ENCODE measurements around the gene IL12A.

IL12A gene

DNA sequence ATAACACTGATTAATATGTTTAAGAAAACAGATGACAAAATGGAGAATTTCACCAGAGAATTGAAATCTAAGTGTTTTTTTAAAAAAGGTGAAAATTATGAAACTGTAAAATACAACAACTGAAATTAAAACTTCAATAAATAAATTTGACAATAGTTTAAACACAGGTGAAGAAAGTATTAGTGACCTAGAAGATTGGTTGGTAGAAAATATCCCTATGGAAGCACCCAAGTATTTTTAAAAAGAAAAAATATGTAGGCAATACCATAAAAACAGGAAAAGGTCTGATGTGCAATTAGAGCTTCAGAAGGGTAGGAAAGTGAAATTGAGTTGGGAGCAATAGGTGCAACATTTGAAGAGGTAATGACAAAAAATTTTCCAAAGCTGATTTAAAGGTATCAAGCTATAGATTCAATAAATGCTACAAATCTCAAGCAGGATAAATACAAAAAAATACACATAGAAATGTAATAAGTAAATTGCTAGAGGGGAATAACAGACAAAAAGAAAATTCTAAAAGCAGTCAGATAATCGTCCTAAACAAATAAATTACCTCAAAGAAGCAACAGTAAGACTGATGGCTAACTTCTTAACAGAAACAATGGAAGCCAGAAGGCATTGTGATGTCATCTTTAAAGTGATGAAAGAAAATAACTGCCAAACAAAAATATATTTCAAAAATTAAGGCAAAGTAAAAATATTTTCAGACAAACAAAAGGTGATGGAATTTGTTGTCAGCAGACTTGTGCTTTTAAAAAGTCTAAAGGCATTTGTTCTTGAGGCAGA, 9.5 kb upstream of the IL12A start:
- TF ChIP-seq, protein P1, sequence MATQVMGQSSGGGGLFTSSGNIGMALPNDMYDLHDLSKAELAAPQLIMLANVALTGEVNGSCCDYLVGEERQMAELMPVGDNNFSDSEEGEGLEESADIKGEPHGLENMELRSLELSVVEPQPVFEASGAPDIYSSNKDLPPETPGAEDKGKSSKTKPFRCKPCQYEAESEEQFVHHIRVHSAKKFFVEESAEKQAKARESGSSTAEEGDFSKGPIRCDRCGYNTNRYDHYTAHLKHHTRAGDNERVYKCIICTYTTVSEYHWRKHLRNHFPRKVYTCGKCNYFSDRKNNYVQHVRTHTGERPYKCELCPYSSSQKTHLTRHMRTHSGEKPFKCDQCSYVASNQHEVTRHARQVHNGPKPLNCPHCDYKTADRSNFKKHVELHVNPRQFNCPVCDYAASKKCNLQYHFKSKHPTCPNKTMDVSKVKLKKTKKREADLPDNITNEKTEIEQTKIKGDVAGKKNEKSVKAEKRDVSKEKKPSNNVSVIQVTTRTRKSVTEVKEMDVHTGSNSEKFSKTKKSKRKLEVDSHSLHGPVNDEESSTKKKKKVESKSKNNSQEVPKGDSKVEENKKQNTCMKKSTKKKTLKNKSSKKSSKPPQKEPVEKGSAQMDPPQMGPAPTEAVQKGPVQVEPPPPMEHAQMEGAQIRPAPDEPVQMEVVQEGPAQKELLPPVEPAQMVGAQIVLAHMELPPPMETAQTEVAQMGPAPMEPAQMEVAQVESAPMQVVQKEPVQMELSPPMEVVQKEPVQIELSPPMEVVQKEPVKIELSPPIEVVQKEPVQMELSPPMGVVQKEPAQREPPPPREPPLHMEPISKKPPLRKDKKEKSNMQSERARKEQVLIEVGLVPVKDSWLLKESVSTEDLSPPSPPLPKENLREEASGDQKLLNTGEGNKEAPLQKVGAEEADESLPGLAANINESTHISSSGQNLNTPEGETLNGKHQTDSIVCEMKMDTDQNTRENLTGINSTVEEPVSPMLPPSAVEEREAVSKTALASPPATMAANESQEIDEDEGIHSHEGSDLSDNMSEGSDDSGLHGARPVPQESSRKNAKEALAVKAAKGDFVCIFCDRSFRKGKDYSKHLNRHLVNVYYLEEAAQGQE (IDR thresholded peaks at IDR 0.05; ENCODE audit: insufficient read depth in 1 of 2, low read depth in 2 of 2, low read length in 2 of 2), result no peak
- no peak for TF ChIP-seq FOXP2 (optimal IDR thresholded peaks at IDR 0.05; ENCODE audit: borderline replicate concordance, extremely low read depth, extremely low read length, insufficient read depth)
- TF ChIP-seq SIN3A (IDR thresholded peaks at IDR 0.05; ENCODE audit: borderline replicate concordance, insufficient read depth, low read length), result no peak
- no peak for TF ChIP-seq POLR2AphosphoS5 (IDR thresholded peaks at IDR 0.05; ENCODE audit: low read depth, low read length)
- TF ChIP-seq TAF1 (IDR thresholded peaks at IDR 0.05; ENCODE audit: borderline replicate concordance, insufficient read depth, low read length), result no peak

DNA sequence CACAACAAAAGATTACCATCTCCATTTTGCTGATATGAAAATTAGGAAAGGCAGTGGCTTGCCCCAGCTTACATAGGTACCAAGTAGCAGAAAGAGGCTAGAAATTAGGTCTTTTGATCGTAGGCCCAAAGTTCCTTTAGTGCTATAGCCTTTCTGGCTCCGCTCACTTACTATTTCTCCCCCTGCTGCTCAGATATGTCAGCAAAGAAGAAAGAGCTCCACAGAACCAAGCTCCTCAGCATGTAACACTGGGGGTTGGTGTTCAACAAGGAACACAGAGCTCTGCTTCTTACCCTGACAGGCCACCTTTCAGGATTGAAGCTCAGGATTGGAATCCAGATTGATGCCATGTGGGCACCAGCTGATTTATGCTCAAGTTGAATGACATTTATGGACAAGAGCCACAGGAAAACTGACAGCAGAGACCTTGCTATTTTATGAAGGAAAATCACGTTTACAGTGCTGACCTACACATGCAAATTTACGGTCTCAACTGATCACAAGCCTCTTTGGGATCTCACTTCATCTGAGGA, 6.1 kb upstream of the IL12A start:
- TF ChIP-seq SIN3A (IDR thresholded peaks at IDR 0.05; ENCODE audit: borderline replicate concordance, insufficient read depth, low read length) (no peak), POLR2AphosphoS5 (IDR thresholded peaks at IDR 0.05; ENCODE audit: low read depth, low read length) (no peak), TAF1 (IDR thresholded peaks at IDR 0.05; ENCODE audit: borderline replicate concordance, insufficient read depth, low read length) (no peak), FOXP2 (optimal IDR thresholded peaks at IDR 0.05; ENCODE audit: borderline replicate concordance, extremely low read depth, extremely low read length, insufficient read depth) (no peak)
- TF ChIP-seq, protein P1 (IDR thresholded peaks at IDR 0.05; ENCODE audit: insufficient read depth in 1 of 2, low read depth in 2 of 2, low read length in 2 of 2), result no peak

DNA sequence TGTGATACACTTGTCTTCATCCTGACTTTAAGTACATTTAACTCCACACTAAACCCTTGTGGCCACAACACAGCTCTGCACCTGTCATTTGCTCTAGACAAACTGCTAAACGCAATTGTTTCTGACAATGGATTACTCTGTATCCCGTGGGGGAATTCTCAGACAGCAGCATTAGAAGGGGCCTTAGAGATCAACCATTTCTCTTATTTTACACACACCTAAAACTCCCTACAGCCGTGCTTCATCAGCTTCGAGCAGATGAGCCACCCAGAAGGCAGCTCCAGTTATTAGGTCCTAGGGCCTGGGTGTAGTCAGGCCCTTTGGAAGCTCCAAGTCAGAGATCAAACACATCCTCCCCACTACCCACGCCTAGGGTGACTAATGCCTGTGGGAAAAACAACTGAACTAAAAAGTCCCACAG, 1.3 kb upstream of the IL12A start:
- TF ChIP-seq, protein P1 (IDR thresholded peaks at IDR 0.05; ENCODE audit: insufficient read depth in 1 of 2, low read depth in 2 of 2, low read length in 2 of 2), result no peak
- no peak for TF ChIP-seq POLR2AphosphoS5 (IDR thresholded peaks at IDR 0.05; ENCODE audit: low read depth, low read length)
- TF ChIP-seq TAF1 (IDR thresholded peaks at IDR 0.05; ENCODE audit: borderline replicate concordance, insufficient read depth, low read length), result no peak

DNA sequence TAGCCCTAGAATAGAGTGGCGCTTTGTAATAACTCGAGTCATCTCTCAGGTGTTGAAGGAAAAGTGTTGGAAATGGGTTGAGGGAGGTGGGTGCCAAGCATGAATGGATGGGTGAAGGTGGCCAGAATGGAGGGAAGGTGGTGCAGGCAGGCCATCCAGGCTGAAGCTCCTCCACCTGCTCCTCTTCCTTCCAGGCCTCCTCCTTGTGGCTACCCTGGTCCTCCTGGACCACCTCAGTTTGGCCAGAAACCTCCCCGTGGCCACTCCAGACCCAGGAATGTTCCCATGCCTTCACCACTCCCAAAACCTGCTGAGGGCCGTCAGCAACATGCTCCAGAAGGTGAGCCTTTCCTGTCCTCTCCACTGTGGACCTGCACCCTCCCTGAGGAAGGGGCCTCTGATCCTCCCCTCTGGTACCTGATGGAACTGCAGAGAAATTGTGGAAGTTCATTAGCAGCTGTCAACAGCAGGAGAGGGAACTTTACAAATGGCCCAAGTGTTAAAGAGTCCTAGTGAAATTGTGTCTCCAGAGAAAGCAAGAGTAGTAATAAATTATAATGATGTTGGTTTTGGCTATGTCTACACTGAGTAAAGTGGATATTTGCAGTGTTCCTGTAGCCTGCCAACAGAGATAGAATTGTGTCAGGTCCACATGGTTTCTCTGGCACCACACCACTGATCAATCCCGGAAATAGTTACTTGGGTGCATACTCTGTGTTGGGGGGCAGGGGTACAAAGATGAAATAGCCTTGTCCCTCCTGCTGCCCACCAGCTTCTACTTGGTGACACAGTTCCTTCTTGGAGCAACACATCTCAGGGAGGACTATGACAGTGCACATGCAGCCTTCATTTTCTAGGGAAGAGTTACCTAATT, 1.6 kb downstream of the IL12A start:
- no peak for TF ChIP-seq TAF1 (IDR thresholded peaks at IDR 0.05; ENCODE audit: borderline replicate concordance, insufficient read depth, low read length)
- TF ChIP-seq POLR2AphosphoS5 (IDR thresholded peaks at IDR 0.05; ENCODE audit: low read depth, low read length), result no peak
- TF ChIP-seq SIN3A (IDR thresholded peaks at IDR 0.05; ENCODE audit: borderline replicate concordance, insufficient read depth, low read length), result no peak
- TF ChIP-seq FOXP2 (optimal IDR thresholded peaks at IDR 0.05; ENCODE audit: borderline replicate concordance, extremely low read depth, extremely low read length, insufficient read depth), result no peak
- TF ChIP-seq, protein P1 (IDR thresholded peaks at IDR 0.05; ENCODE audit: insufficient read depth in 1 of 2, low read depth in 2 of 2, low read length in 2 of 2), result no peak

All from PFSK-1 (cell line).